Gastrocnemius medialis (tissue), 4 donors: ENCODE results near the gene MLIP. TPM values are rescaled to one million over a fixed set of nuclear protein-coding genes. Genes with fewer than 3 reads are reported as not detected.
A peak's percentile ranks its signal among the peaks of the same experiment; 100 is the strongest.

Experiments
- ATAC-seq, 2 donors: fragments of 150-250 bp; one replicate each; pipeline ENCODE4 v1.9.1; 2016
- DNase-seq, 2 donors: peaks; one replicate each; pipeline ENCODE4 v3.0.0-alpha.2; 2019
- H3K27ac ChIP-seq, 4 donors: fragments of 200-600 bp; sonication (generic); 1 replicate in 1 of 4; 2 replicates in 3 of 4; pipeline ENCODE4 v1.5.1; 2016 to 2018; ENCODE audit warnings: mild to moderate bottlenecking in 2 of 4, moderate library complexity in 1 of 4
- H3K27me3 ChIP-seq, 3 donors: fragments of 200-600 bp; sonication (generic) in 2 of 3; 1 replicate in 1 of 3; 2 replicates in 2 of 3; pipeline versions ENCODE4 v1.5.1 to v1.6.0; 2016 to 2019; ENCODE audit warnings: mild to moderate bottlenecking in 1 of 3, moderate library complexity in 1 of 3
- H3K36me3 ChIP-seq, 2 donors: fragments of 200-600 bp; sonication (generic) in 1 of 2; one replicate each; pipeline ENCODE4 v1.5.1; 2017 to 2018
- H3K4me1 ChIP-seq, 2 donors: fragments of 200-600 bp; sonication (generic) in 1 of 2; one replicate each; pipeline ENCODE4 v1.5.1; 2016 to 2017; ENCODE audit warnings: mild to moderate bottlenecking in 2 of 2
- H3K4me3 ChIP-seq, 4 donors: fragments of 200-600 bp; sonication (generic) in 3 of 4; 1 replicate in 1 of 4; 2 replicates in 3 of 4; pipeline ENCODE4 v1.5.1; 2016 to 2019; ENCODE audit warnings: mild to moderate bottlenecking in 2 of 4
- H3K9me3 ChIP-seq, 3 donors: fragments of 200-600 bp; sonication (generic) in 2 of 3; 1 replicate in 1 of 3; 2 replicates in 2 of 3; pipeline ENCODE4 v1.5.1; 2016 to 2019
- CTCF ChIP-seq, 5 experiments: fragments of 450-650 bp in 3 of 5; fragments of 200-600 bp in 2 of 5; sonication (generic) in 2 of 5; IDR thresholded peaks in 4 of 5; conservative IDR thresholded peaks in 1 of 5; 1 replicate in 4 of 5; 2 replicates in 1 of 5; pipeline ENCODE4 v1.5.1; 2016 to 2019; ENCODE audit warnings: antibody characterized with exemption in 5 of 5, mild to moderate bottlenecking in 3 of 5, moderate library complexity in 3 of 5
- POLR2A ChIP-seq, 2 donors: fragments of 450-650 bp; IDR thresholded peaks; one replicate each; pipeline ENCODE4 v1.6.1; 2017; ENCODE audit warnings: antibody characterized with exemption in 2 of 2, mild to moderate bottlenecking in 2 of 2, moderate library complexity in 2 of 2
- in situ Hi-C, 4 donors: fragments of 200-750 bp; cut with MboI; loops; one replicate each; pipeline versions ENCODE4 v1.15.0 to v1.8.0; 2017; ENCODE audit warnings: low sequenced_read_pairs in 4 of 4
- intact Hi-C: fragments of 100-400 bp; cut with DNase I; formaldehyde crosslinking; loops from one replicate; pipeline ENCODE4 v1.15.1; 2023; ENCODE audit warnings: low total_unique reads
- total RNA-seq, 4 donors: library from RNA; depleted of rRNA; stranded (reverse); fragments of >200 nt; gene quantifications; one replicate each; pipeline versions ENCODE4 v1.1.0 to v1.2.3, GENCODE V29; 2016

Gene MLIP
- 100 to 1,000 TPM; 130 to 200 (median 160) TPM for total RNA-seq

- no peak for ATAC-seq
Measured at GRCh38 chr6:54111341-54112045, at the start of gene MLIP. TSS of gene MLIP (plus strand) at chr6:54111443. CDS start at chr6:54111480, 37 bp downstream.

GRCh38 chr6:54063228-54063539 lies 48.1 kb upstream of the MLIP start:
- peaks cover 32 to 51% of the 10 kb centered on the region in 2 donors for H3K4me1 ChIP-seq
- intact Hi-C loops: no loop called here
- H3K27me3 ChIP-seq: no peaks in the 10 kb centered on the region
- ATAC-seq (peak; percentile 24 to 31), DNase-seq (no peak)
- TF ChIP-seq POLR2A (IDR thresholded peaks at IDR 0.05) (no peak), CTCF (IDR thresholded peaks at IDR 0.05 in 4 of 5, conservative IDR thresholded peaks at IDR 0.05 in 1 of 5) (no peak)
- no peaks in the 10 kb centered on the region for H3K9me3 ChIP-seq
- in situ Hi-C loops: no loop called here
- H3K4me3 ChIP-seq: peak overlapping the region in 3 of 4 donors; percentile 19 to 45 (median 26)
- no peaks in the 10 kb centered on the region for H3K36me3 ChIP-seq
- H3K27ac ChIP-seq: peak overlapping the region in 3 of 4 donors; percentile 85 to 94 (median 90)

More at GRCh38 chr6:54111341-54112045, at the start of gene MLIP:
- no peak within 1 kb of the TSS for H3K4me3 ChIP-seq
- TF ChIP-seq POLR2A (IDR thresholded peaks at IDR 0.05) (no peak), CTCF (IDR thresholded peaks at IDR 0.05 in 4 of 5, conservative IDR thresholded peaks at IDR 0.05 in 1 of 5) (no peak)
- DNase-seq: no peak
- no peaks in the 10 kb centered on the region for H3K36me3 ChIP-seq
- intact Hi-C loops: no loop called here
- no peaks in the 10 kb centered on the region for H3K27me3 ChIP-seq
- H3K4me1 ChIP-seq: peaks cover 79 to 85% of the 10 kb centered on the region in 2 donors
- H3K27ac ChIP-seq: peak within 1 kb of the TSS; percentile 19 to 87 (median 46)
- in situ Hi-C loops: no loop called here
- H3K9me3 ChIP-seq: no peaks in the 10 kb centered on the region

- no peak for TF ChIP-seq POLR2A (IDR thresholded peaks at IDR 0.05)
- no peak for TF ChIP-seq CTCF (IDR thresholded peaks at IDR 0.05 in 4 of 5, conservative IDR thresholded peaks at IDR 0.05 in 1 of 5)
- H3K27me3 ChIP-seq: no peaks in the 10 kb centered on the region
- intact Hi-C loops (no loop called here), in situ Hi-C loops (no loop called here)
- H3K4me1 ChIP-seq: peaks cover 33 to 40% of the 10 kb centered on the region in 2 donors
- H3K36me3 ChIP-seq: no peaks in the 10 kb centered on the region
- no peak overlapping the region for H3K4me3 ChIP-seq
- no peak for DNase-seq
- peak overlapping the region in 2 of 4 donors; percentile 38 to 69 for H3K27ac ChIP-seq
- H3K9me3 ChIP-seq: no peaks in the 10 kb centered on the region
- ATAC-seq: no peak
Measured at GRCh38 chr6:54068694-54069093, 42.5 kb upstream of the MLIP start.

GRCh38 chr6:54070025-54070424 lies 41.2 kb upstream of the MLIP start:
- Histone ChIP-seq H3K9me3 (no peaks in the 10 kb centered on the region), H3K27me3 (no peaks in the 10 kb centered on the region), H3K4me1 (peaks cover 46 to 53% of the 10 kb centered on the region in 2 donors), H3K4me3 (peak overlapping the region in 3 of 4 donors; percentile 17 to 49 (median 22)), H3K36me3 (no peaks in the 10 kb centered on the region), H3K27ac (peak overlapping the region; percentile 27 to 91 (median 81))
- ATAC-seq (peak; percentile 33 to 44), DNase-seq (no peak)
- intact Hi-C loops (loop anchor here (1.0 kb wide), 1 partner anchor 9 kb away; no protein-coding TSS in a partner anchor), in situ Hi-C loops (no loop called here)
- TF ChIP-seq CTCF (IDR thresholded peaks at IDR 0.05 in 4 of 5, conservative IDR thresholded peaks at IDR 0.05 in 1 of 5) (no peak), POLR2A (IDR thresholded peaks at IDR 0.05) (no peak)
